HL-60/S4 (cell line): ENCODE data around the gene HELQ.

Source experiments
- in situ Hi-C: fragments of 300-500 bp; cut with MboI; formaldehyde crosslinking; loops from 2 replicates; pipeline ENCODE4 v1.14.3; 2022; ENCODE audit warnings: low sequenced_read_pairs

HELQ gene

GRCh38 chr4:83372931-83373330, 82.7 kb downstream of the HELQ start:
- in situ Hi-C loops = no loop called here

DNA sequence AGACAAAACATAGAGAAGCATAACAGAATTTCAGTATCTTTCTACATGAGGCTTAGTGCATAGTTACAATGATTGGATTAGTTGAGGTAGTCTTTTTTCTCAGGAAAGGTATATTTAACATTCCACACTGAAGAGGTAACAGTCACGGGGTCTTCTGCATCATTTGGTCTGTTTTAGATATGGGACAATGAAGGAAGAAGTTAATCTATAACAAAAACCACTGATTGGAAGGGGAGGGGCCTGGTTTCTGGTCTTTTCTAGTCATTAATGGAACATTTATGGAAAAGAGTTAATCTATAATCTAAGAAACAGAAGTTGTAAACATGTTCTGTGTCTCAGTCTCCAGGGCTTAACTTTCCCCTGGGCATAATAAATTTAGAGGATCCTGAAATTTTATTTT, 83.7 kb downstream of the HELQ start:
- in situ Hi-C loops = no loop called here

DNA sequence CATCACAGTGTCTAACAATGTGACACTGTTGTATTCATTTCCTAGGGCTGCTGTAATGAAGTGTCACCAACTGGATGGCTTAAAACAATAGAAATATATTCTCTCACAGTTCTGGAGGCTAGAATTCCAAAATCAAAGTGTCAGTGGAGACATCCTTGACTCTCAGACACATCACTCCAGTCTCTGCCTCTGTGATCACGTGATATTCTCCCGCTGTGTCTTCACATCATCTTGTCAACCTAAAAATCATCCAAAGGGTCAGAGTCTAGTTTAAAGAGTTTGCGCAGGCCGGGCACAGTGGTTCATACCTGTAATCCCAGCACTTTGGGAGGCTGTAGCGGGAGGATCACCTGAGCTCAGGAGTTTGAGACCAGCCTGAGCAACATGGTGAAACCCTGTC, 84.4 kb downstream of the HELQ start:
- in situ Hi-C loops = no loop called here

GRCh38 chr4:83370640-83370906, 85.0 kb downstream of the HELQ start:
- in situ Hi-C loops = no loop called here

GRCh38 chr4:83369831-83370639, 85.6 kb downstream of the HELQ start:
- in situ Hi-C loops = no loop called here

GRCh38 chr4:83364312-83364711, 91.3 kb downstream of the HELQ start:
- in situ Hi-C loops = no loop called here

DNA sequence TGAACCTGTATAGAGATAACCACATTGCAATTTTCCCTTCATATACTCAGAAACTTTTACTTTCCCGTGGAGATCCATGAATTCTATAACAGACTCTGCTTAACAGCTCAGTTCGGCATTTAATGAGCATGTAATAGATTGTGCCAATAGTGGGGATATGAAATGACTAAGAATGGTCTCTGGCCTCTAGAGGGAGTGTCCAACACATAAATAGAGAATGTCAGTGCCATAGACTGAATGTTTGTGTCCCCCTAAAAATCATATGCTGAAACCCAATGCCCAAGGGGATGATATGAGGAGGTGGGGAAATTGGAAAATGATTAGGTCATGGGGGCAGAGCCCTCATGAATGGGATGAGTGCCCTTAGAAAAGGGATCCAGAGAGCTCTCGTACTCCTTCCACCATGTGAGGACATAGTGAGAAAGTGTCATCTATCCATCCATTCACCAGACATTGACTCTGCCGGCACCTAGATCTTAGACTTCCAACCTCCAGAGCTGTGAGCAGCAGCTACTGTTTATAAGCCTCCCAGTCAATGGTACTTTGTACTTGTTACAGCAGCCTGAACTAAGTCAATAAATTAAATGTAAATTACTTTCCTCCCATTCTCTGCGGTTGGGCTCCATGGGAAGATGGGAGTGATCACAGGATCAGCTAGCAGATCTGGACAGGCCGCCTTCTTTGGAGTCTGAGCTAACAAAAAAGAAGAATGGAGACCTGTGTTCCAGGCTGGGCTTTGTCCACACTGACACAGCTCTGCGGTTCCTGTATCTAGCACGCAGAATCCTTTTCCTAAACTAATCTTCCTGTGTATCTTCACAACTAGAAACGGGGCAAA, 92.9 kb downstream of the HELQ start:
- in situ Hi-C loops = no loop called here

DNA sequence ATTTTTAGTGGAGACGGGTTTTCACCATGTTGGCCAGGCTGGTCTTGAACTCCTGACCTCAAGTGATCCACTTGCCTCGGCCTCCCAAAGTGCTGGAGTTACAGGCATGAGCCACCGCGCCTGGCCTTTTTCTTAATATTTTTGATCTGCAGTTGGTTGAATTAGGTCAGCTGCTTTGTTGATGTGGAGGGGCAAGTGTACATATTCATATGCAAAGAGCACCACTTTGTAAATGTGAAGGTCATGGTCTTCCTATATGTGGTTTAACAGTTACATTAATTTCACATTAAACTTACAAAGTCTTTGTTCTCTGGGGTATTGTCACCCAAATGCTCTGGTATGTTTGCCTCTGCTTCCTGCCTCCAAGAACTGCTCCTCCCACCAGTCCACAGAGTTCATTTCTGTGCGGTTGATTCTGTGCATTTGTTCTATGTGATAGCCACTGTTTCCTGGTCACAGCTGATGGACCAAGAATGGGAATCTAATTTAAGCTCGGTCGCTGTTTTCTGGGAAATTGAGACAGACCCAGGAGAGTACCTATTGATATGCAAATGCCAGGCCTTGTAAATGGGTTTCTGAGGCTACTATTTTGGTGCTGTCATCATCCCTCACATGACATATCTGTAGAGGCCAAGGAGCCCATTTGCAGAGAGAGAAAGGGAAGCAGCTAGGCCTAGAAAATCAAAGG, 94.1 kb downstream of the HELQ start:
- in situ Hi-C loops = no loop called here

GRCh38 chr4:83360018-83360417, 95.6 kb downstream of the HELQ start:
- in situ Hi-C loops = no loop called here

- in situ Hi-C loops = no loop called here
Measured at GRCh38 chr4:83358410-83358809, 97.2 kb downstream of the HELQ start.
